Measurements from ENCODE around the gene NARS2.

The NARS2 gene

DNA sequence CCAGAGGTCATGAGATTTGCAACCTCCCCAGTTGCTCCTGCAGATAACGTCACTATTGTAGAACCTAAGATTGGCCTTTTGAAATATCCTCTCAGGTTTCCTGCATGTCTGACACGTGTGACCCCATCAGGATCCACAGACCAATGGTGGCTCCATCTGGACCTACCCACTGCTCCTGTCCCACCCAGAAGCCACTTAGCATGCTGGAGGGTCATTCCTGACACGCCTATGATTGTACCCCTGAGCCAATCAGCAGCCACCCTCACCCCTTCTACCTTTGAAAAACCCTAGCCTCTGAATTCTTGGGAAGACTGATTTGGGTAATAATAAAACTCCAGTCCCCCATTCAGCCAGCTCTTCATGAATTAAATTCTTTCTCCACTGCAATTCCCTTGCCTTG lies 20.1 kb upstream of the NARS2 start:
- H3K4me3 ChIP-seq (ENCODE audit: control insufficient read depth, low read depth, low read length) = no peak overlapping the region
- no peak for TF ChIP-seq CTCF (conservative IDR thresholded peaks at IDR 0.05; ENCODE audit: control insufficient read depth, insufficient read depth, low read depth, low read length)
- DNase-seq (ENCODE audit: low read depth) = no peak

GRCh38 chr11:78588517-78588916 lies 13.9 kb upstream of the NARS2 start:
- no peak for TF ChIP-seq CTCF (conservative IDR thresholded peaks at IDR 0.05; ENCODE audit: control insufficient read depth, insufficient read depth, low read depth, low read length)
- DNase-seq (ENCODE audit: low read depth) = no peak
- no peak overlapping the region for H3K4me3 ChIP-seq (ENCODE audit: control insufficient read depth, low read depth, low read length)

GRCh38 chr11:78587446-78587845 lies 12.8 kb upstream of the NARS2 start:
- no peak overlapping the region for H3K4me3 ChIP-seq (ENCODE audit: control insufficient read depth, low read depth, low read length)
- no peak for TF ChIP-seq CTCF (conservative IDR thresholded peaks at IDR 0.05; ENCODE audit: control insufficient read depth, insufficient read depth, low read depth, low read length)
- no peak for DNase-seq (ENCODE audit: low read depth)

- TF ChIP-seq CTCF (conservative IDR thresholded peaks at IDR 0.05; ENCODE audit: control insufficient read depth, insufficient read depth, low read depth, low read length) = peak; percentile 59
- H3K4me3 ChIP-seq (ENCODE audit: control insufficient read depth, low read depth, low read length) = no peak overlapping the region
- peak; percentile 44 for DNase-seq (ENCODE audit: low read depth)
Measured at GRCh38 chr11:78586452-78587046, 11.9 kb upstream of the NARS2 start.

- H3K4me3 ChIP-seq (ENCODE audit: control insufficient read depth, low read depth, low read length) = no peak overlapping the region
- TF ChIP-seq CTCF (conservative IDR thresholded peaks at IDR 0.05; ENCODE audit: control insufficient read depth, insufficient read depth, low read depth, low read length) = no peak
- DNase-seq (ENCODE audit: low read depth) = no peak
Measured at GRCh38 chr11:78583889-78584288, 9.2 kb upstream of the NARS2 start.

- no peak for DNase-seq (ENCODE audit: low read depth)
- no peak overlapping the region for H3K4me3 ChIP-seq (ENCODE audit: control insufficient read depth, low read depth, low read length)
Measured at GRCh38 chr11:78577495-78577894, 2.8 kb upstream of the NARS2 start.

More at GRCh38 chr11:78577495-78577894, 2.8 kb upstream of the NARS2 start:
- no peak for TF ChIP-seq CTCF (conservative IDR thresholded peaks at IDR 0.05; ENCODE audit: control insufficient read depth, insufficient read depth, low read depth, low read length)

All from fibroblast of mammary gland (primary cell).